Measurements from ENCODE around the gene PLEKHG2. TPM values are rescaled to one million over a fixed set of nuclear protein-coding genes. Genes with fewer than 3 reads are reported as not detected.

The PLEKHG2 gene
- total RNA-seq, 2 donors from 2014 or later = 119 to 129 TPM

DNA sequence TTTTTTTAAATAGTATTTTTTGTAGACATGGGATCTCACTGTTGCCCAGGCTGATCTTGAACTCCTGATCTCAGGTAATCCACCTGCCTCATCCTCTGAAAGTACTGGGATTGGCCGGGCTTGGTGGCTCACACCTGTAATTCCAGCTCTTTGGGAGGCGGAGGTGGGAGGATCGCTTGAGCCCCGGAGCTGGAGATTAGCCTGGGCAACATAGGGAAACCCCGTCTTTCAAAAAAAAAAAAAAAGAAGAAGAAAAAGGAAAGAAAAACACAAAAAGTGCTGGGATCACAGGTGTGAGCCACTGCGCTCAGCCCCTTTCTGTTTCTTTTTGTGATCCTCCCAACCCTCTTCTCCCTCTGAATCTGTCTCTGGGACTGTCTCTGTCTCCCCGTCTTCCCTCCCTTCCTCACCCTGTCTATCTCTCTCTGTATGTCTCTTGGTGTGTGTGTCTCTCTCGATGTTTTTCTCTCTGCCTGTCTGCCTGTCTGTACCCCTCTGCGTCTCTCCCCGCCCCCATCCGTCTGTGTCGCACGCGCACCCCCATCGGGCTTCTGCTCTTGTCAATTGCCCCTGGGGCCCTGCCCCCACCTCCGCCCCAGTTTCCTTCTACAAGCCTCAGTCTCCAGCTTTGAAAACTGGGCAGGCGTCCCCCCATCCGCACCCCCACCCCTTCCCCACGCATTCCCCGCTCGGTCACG is 6.4 kb upstream of the PLEKHG2 start:
- Mint-ChIP-seq H3K27ac (peak overlapping the region; percentile 99), H3K36me3 (ENCODE audit: low read depth) (peaks cover 18% of the 10 kb centered on the region), H3K27me3 (no peaks in the 10 kb centered on the region), H3K4me1 (peaks cover 60% of the 10 kb centered on the region), H3K4me3 (peak overlapping the region; percentile 94)
- no peaks in the 10 kb centered on the region for H3K9me3 ChIP-seq (ENCODE audit: control insufficient read depth, low read length, poor library complexity, severe bottlenecking)
- DNase-seq = peak; percentile 74 to 81 (median 77)
- peak; percentile 12 for ATAC-seq

DNA sequence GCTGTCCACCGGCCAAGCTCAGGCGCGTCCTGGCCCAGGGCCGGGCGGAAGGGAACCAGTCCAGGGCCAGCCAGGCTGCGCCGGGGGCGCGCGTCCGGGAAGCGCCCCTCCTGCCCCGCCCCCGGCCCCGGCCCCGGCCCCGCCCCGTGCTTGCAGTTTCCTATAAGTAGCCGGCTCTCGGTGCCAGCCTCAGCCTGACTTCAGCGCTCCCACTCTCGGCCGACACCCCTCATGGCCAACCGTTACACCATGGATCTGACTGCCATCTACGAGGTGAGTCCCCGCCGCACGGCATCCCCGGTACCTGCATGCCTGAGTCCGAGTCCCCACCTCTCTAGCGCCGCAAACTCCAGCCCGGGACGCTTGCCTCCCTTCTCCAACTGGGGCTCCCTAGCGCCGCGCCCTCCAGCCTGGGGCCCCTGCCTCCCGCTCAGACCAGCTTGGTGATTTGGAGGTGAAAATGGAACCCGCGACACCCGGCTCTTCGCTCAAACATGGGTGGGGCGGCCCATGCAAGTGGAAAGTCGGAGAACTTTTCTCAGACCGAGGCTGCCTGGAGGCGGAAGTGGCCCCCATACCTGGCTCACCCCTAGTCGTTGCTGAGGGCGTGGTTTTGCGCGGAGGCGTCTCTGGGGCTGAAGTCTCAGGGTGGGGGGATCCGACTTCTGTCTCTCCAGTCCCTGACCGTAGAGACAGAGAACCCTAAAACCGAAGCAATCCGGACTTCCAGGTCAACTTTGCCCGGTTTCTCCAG is 5.6 kb upstream of the PLEKHG2 start, which contains the start of gene ZFP36:
ZFP36 (plus strand) TSS at position 192 of the 754 bp plus-strand sequence; CDS start at position 250, 58 bp downstream.
- H3K36me3 Mint-ChIP-seq (ENCODE audit: low read depth) = peaks cover 20% of the 10 kb centered on the region
- peak; percentile 16 for ATAC-seq
- H3K27me3 Mint-ChIP-seq = no peaks in the 10 kb centered on the region
- peak within 1 kb of the TSS; percentile 94 for H3K4me3 Mint-ChIP-seq
- H3K4me1 Mint-ChIP-seq = peaks cover 60% of the 10 kb centered on the region
- peak; percentile 83 to 87 (median 85) for DNase-seq
- H3K9me3 ChIP-seq (ENCODE audit: control insufficient read depth, low read length, poor library complexity, severe bottlenecking) = no peaks in the 10 kb centered on the region
- H3K27ac Mint-ChIP-seq = peak within 1 kb of the TSS; percentile 99

DNA sequence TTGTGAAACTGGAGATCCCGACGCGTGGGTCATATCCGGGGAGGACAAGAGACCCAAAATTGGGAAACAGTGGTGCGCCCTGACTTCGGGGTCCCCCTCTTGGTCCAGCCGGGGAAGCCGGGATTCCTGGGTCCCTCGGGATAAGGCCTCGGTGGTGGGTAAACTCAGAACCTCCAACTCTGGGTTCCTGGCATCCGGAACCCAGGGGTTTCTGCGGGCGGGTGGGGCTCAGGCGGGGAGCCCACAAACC is 5.1 kb upstream of the PLEKHG2 start:
- ATAC-seq (no peak), DNase-seq (no peak)
- peaks cover 59% of the 10 kb centered on the region for H3K4me1 Mint-ChIP-seq
- peak overlapping the region; percentile 94 for H3K4me3 Mint-ChIP-seq
- H3K36me3 Mint-ChIP-seq (ENCODE audit: low read depth) = peaks cover 22% of the 10 kb centered on the region
- H3K9me3 ChIP-seq (ENCODE audit: control insufficient read depth, low read length, poor library complexity, severe bottlenecking) = no peaks in the 10 kb centered on the region
- no peaks in the 10 kb centered on the region for H3K27me3 Mint-ChIP-seq
- peak overlapping the region; percentile 99 for H3K27ac Mint-ChIP-seq

DNA sequence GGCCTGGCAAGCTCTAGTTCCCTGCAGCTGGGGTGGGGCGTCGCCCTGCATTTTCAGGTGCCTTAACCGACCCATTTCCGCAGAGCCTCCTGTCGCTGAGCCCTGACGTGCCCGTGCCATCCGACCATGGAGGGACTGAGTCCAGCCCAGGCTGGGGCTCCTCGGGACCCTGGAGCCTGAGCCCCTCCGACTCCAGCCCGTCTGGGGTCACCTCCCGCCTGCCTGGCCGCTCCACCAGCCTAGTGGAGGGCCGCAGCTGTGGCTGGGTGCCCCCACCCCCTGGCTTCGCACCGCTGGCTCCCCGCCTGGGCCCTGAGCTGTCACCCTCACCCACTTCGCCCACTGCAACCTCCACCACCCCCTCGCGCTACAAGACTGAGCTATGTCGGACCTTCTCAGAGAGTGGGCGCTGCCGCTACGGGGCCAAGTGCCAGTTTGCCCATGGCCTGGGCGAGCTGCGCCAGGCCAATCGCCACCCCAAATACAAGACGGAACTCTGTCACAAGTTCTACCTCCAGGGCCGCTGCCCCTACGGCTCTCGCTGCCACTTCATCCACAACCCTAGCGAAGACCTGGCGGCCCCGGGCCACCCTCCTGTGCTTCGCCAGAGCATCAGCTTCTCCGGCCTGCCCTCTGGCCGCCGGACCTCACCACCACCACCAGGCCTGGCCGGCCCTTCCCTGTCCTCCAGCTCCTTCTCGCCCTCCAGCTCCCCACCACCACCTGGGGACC is 4.6 kb upstream of the PLEKHG2 start:
- Mint-ChIP-seq H3K27ac (peak overlapping the region; percentile 99), H3K36me3 (ENCODE audit: low read depth) (peaks cover 22% of the 10 kb centered on the region), H3K4me3 (peak overlapping the region; percentile 94), H3K4me1 (peaks cover 54% of the 10 kb centered on the region), H3K27me3 (no peaks in the 10 kb centered on the region)
- DNase-seq (peak; percentile 45 to 52 (median 49)), ATAC-seq (no peak)
- no peaks in the 10 kb centered on the region for H3K9me3 ChIP-seq (ENCODE audit: control insufficient read depth, low read length, poor library complexity, severe bottlenecking)

DNA sequence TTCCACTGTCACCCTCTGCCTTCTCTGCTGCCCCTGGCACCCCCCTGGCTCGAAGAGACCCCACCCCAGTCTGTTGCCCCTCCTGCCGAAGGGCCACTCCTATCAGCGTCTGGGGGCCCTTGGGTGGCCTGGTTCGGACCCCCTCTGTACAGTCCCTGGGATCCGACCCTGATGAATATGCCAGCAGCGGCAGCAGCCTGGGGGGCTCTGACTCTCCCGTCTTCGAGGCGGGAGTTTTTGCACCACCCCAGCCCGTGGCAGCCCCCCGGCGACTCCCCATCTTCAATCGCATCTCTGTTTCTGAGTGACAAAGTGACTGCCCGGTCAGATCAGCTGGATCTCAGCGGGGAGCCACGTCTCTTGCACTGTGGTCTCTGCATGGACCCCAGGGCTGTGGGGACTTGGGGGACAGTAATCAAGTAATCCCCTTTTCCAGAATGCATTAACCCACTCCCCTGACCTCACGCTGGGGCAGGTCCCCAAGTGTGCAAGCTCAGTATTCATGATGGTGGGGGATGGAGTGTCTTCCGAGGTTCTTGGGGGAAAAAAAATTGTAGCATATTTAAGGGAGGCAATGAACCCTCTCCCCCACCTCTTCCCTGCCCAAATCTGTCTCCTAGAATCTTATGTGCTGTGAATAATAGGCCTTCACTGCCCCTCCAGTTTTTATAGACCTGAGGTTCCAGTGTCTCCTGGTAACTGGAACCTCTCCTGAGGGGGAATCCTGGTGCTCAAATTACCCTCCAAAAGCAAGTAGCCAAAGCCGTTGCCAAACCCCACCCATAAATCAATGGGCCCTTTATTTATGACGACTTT is 3.9 kb upstream of the PLEKHG2 start:
- ATAC-seq (no peak), DNase-seq (peak in 2 of 3 donors; percentile 29 to 37)
- Mint-ChIP-seq H3K36me3 (ENCODE audit: low read depth) (peaks cover 22% of the 10 kb centered on the region), H3K4me1 (peaks cover 53% of the 10 kb centered on the region), H3K27me3 (no peaks in the 10 kb centered on the region), H3K4me3 (peak overlapping the region; percentile 94), H3K27ac (peak overlapping the region; percentile 99)
- H3K9me3 ChIP-seq (ENCODE audit: control insufficient read depth, low read length, poor library complexity, severe bottlenecking) = no peaks in the 10 kb centered on the region

DNA sequence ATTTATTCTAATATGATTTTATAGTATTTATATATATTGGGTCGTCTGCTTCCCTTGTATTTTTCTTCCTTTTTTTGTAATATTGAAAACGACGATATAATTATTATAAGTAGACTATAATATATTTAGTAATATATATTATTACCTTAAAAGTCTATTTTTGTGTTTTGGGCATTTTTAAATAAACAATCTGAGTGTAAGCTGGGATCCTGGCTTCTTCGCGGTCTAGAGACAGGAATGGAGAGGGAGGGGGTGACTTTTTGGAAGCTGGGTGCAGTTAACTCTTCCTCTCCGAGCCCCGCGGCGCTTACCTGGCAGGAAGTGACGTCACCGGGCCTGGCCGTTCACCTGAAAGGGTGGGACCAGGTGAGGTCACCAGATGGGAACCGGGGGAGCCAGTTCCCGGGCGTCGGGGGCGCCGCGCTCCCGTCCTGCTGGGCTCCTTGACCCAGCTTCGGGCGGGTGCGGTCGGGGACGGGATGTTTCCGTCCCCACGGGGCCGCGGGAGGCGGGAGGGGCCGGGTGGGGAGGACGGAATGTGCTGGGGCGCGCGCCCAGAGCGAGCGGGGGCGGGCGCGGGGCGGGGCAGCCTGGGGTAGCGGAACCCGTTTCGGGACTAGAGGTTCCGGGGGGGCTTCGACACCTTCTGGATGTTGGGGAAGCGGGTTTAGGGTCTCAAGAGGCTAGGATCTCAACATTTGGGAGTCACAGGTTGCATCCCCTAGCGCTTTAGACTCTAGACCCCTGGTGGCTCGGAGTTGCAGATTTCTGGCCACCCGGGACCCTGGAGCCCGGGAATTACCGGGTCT is 3.1 kb upstream of the PLEKHG2 start:
- DNase-seq (peak; percentile 80 to 83 (median 82)), ATAC-seq (peak; percentile 6)
- no peaks in the 10 kb centered on the region for H3K27me3 Mint-ChIP-seq
- peak overlapping the region; percentile 94 for H3K4me3 Mint-ChIP-seq
- peaks cover 57% of the 10 kb centered on the region for H3K4me1 Mint-ChIP-seq
- H3K36me3 Mint-ChIP-seq (ENCODE audit: low read depth) = peaks cover 22% of the 10 kb centered on the region
- peak overlapping the region; percentile 99 for H3K27ac Mint-ChIP-seq
- H3K9me3 ChIP-seq (ENCODE audit: control insufficient read depth, low read length, poor library complexity, severe bottlenecking) = no peaks in the 10 kb centered on the region

DNA sequence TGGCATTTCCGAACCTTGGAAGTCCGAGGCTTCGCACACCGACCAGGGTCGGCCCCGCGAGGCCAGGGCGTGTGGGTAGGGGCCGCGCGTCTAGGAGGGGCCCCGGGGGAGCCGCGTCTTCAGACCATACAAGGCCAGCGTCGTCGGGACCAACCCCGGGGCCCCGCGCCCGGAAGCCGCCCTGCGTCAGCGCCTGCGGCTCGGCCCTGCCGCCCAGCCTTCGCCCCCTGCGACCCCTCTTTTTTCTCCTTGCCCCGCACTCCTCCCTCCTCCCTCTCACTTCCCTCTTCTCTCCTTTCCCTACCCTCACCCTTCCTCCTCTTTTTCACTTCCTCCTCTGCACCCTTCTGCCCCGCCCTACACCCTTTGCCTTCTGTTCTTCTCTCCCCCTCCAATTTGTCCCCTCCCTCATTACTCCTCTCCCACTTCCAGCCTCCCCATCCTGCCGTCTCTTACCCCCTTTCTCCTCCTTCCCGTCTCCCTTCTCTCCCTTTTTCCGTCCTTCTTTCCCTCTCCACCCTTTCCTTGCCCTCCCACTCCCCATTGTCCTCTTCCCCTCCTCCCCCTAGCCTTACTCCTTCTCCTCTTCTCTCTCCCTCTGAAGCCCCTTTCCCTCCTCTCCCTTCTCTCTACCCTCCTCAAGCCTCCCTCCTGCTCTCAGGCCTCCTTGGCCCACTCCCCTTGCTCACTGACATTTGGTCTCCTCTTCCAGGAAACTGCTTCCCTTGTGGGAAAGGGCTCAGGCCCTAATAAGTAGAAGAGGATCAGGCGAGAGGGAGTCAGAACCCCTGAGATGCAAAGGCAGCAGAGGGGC is 2.2 kb upstream of the PLEKHG2 start:
- ATAC-seq = peak; percentile 32
- H3K9me3 ChIP-seq (ENCODE audit: control insufficient read depth, low read length, poor library complexity, severe bottlenecking) = no peaks in the 10 kb centered on the region
- Mint-ChIP-seq H3K27me3 (no peaks in the 10 kb centered on the region), H3K36me3 (ENCODE audit: low read depth) (peaks cover 22% of the 10 kb centered on the region), H3K4me1 (peaks cover 60% of the 10 kb centered on the region), H3K4me3 (peak overlapping the region; percentile 94), H3K27ac (peak overlapping the region; percentile 99)
- peak; percentile 67 to 72 (median 68) for DNase-seq

DNA sequence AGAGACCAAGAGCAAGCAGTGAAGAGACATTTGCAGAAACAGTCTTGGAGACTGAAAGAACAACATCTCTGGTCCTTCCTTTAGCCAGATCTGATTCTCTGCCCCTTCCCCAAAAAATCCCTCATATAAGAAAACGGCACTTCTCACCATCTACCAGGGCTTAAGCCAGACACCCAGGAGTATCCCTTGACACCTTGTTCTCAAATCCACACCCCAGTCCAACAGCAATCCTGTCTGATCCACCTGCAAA is 1.7 kb upstream of the PLEKHG2 start:
- peak overlapping the region; percentile 99 for H3K27ac Mint-ChIP-seq
- ATAC-seq = no peak
- peaks cover 22% of the 10 kb centered on the region for H3K36me3 Mint-ChIP-seq (ENCODE audit: low read depth)
- H3K4me3 Mint-ChIP-seq = peak overlapping the region; percentile 94
- no peaks in the 10 kb centered on the region for H3K9me3 ChIP-seq (ENCODE audit: control insufficient read depth, low read length, poor library complexity, severe bottlenecking)
- no peak for DNase-seq
- peaks cover 60% of the 10 kb centered on the region for H3K4me1 Mint-ChIP-seq
- H3K27me3 Mint-ChIP-seq = no peaks in the 10 kb centered on the region

DNA sequence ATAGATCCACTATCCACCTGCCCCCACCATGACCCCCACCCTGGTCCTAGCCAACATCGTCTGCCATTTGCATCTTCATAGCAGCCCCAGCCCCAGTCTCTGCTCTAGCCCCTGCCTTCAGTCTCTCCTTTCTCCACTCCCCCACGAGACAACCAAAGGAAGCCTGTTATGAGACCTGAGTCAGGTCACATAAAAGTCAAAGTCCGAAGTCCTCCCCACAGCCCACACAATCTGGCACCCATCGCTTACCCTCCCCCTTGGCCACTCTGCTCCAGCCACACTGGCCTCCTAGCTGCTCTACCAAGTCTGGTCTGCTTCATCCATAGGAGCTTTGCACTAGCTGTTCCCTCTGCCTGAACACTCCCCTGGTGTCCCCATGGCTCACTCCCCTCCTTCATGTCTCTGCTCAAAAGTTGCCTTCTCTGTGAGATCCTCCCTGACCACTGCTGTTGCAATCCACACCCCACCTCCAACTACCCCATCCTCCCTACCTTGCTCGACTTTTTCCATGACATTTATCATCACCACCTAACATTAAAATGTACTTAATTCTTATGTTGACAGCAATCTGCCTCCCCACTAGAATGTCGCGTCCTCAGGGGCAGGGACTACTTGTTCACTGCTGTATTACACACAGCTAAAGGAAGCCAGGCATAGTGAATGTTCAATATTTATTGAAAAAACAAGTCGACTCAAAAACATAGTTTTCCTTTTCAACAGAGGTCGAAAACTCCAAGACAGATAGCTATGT is 1.2 kb upstream of the PLEKHG2 start:
- peak overlapping the region; percentile 94 for H3K4me3 Mint-ChIP-seq

DNA sequence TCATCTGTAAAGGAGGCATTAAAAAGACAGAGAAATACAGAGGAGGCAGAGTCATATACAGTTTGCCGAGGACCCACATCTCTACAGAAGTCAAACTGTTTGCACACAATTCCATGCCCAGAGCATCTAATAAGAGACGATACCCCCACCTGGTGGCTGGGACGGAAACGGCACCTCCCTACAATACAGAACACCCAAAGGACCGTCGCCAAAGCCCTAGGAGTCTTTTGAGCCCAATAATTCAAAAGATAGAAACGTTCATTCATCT is 703 bp upstream of the PLEKHG2 start:
- peak; percentile 54 for ATAC-seq
- DNase-seq = peak; percentile 74 to 86 (median 83)
- Mint-ChIP-seq H3K4me3 (peak overlapping the region; percentile 94), H3K27me3 (no peaks in the 10 kb centered on the region), H3K27ac (peak overlapping the region; percentile 99), H3K36me3 (ENCODE audit: low read depth) (peaks cover 19% of the 10 kb centered on the region), H3K4me1 (peaks cover 54% of the 10 kb centered on the region)
- H3K9me3 ChIP-seq (ENCODE audit: control insufficient read depth, low read length, poor library complexity, severe bottlenecking) = no peaks in the 10 kb centered on the region

More for the DNA sequence above, 1.2 kb upstream of the PLEKHG2 start:
- H3K27ac Mint-ChIP-seq = peak overlapping the region; percentile 99
- H3K4me1 Mint-ChIP-seq = peaks cover 57% of the 10 kb centered on the region
- H3K36me3 Mint-ChIP-seq (ENCODE audit: low read depth) = peaks cover 20% of the 10 kb centered on the region
- ATAC-seq (peak; percentile 0), DNase-seq (peak in 1 of 3 donors; percentile 30)
- H3K27me3 Mint-ChIP-seq = no peaks in the 10 kb centered on the region
- no peaks in the 10 kb centered on the region for H3K9me3 ChIP-seq (ENCODE audit: control insufficient read depth, low read length, poor library complexity, severe bottlenecking)

DNA sequence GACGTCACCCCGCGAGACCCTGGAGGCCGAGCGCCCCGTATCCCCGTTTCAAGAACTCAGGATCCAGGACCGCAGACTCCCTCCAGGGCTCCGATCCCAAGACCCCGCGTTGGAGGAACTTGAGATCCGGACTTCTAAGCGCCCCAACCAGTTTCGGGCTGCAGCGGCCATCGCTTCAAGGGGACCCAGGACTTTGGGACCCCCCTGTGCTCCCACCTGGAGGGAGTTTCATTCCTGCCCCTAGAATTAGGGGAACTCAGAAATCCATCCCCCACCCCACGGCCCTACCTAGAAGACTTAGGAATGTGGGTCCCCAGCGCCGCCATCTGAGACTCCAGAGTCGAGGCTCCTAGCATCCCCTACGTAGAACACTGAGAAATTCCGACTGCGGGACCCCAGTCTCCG is 400 bp downstream of the PLEKHG2 start:
- H3K36me3 Mint-ChIP-seq (ENCODE audit: low read depth) = peaks cover 17% of the 10 kb centered on the region
- ATAC-seq = no peak
- H3K4me1 Mint-ChIP-seq = peaks cover 50% of the 10 kb centered on the region
- no peaks in the 10 kb centered on the region for H3K9me3 ChIP-seq (ENCODE audit: control insufficient read depth, low read length, poor library complexity, severe bottlenecking)
- peak overlapping the region; percentile 99 for H3K27ac Mint-ChIP-seq
- H3K4me3 Mint-ChIP-seq = peak overlapping the region; percentile 94
- H3K27me3 Mint-ChIP-seq = no peaks in the 10 kb centered on the region
- DNase-seq = no peak

Measured in T-helper 17 cell (primary cell).